Adrenal gland (tissue), 5 donors: ENCODE data around the gene PCED1A.

Source experiments
- POLR2A ChIP-seq, 2 donors: fragments of 450-650 bp; IDR thresholded peaks; one replicate each; pipeline ENCODE4 v1.6.1; 2017; ENCODE audit warnings: antibody characterized with exemption in 2 of 2, mild to moderate bottlenecking in 2 of 2, moderate library complexity in 1 of 2
- TF ChIP-seq, protein P1 (sequence below), 6 experiments: fragments of 450-650 bp in 4 of 6; fragments of 200-600 bp in 2 of 6; sonication (generic) in 1 of 6; IDR thresholded peaks; 1 replicate in 5 of 6; 2 replicates in 1 of 6; pipeline versions ENCODE4 v1.5.1 to v1.8.0; 2016 to 2021; ENCODE audit warnings: antibody characterized with exemption in 6 of 6, mild to moderate bottlenecking in 2 of 6, moderate library complexity in 1 of 6
- donor health status: DM: no; HTN: no; CAD: no.

DNA sequence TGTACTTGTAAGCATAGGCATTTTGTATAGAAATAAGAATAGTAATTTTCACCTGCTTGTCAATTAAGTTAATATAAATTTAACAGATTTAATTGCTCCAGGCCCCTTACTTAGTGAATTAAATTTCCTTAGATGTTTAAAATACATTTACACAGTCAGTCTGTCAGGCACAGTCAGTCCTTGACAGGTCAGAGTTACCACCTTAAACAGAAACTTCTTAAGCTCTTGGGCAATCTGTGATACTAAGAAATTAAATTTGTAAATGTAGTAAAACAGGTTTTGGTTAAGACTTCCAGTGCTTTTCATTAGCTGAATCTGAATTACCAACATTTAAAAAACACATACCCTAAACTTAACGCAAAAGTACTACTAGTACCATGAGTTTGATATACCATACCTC is 48.8 kb upstream of the PCED1A start:
- TF ChIP-seq POLR2A (IDR thresholded peaks at IDR 0.05): no peak
- TF ChIP-seq, protein P1, sequence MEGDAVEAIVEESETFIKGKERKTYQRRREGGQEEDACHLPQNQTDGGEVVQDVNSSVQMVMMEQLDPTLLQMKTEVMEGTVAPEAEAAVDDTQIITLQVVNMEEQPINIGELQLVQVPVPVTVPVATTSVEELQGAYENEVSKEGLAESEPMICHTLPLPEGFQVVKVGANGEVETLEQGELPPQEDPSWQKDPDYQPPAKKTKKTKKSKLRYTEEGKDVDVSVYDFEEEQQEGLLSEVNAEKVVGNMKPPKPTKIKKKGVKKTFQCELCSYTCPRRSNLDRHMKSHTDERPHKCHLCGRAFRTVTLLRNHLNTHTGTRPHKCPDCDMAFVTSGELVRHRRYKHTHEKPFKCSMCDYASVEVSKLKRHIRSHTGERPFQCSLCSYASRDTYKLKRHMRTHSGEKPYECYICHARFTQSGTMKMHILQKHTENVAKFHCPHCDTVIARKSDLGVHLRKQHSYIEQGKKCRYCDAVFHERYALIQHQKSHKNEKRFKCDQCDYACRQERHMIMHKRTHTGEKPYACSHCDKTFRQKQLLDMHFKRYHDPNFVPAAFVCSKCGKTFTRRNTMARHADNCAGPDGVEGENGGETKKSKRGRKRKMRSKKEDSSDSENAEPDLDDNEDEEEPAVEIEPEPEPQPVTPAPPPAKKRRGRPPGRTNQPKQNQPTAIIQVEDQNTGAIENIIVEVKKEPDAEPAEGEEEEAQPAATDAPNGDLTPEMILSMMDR (IDR thresholded peaks at IDR 0.05): no peak
